HG02588 (cell line): ENCODE data around the gene RAC2.

Experiments used
- ATAC-seq: cut with Tn5 transposase; IDR thresholded peaks from one replicate; pipeline ENCODE4 v1.9.1; 2021; ENCODE audit warnings: mild to moderate bottlenecking, moderate library complexity; ENCODE audit not compliant: unreplicated experiment

Gene RAC2

DNA sequence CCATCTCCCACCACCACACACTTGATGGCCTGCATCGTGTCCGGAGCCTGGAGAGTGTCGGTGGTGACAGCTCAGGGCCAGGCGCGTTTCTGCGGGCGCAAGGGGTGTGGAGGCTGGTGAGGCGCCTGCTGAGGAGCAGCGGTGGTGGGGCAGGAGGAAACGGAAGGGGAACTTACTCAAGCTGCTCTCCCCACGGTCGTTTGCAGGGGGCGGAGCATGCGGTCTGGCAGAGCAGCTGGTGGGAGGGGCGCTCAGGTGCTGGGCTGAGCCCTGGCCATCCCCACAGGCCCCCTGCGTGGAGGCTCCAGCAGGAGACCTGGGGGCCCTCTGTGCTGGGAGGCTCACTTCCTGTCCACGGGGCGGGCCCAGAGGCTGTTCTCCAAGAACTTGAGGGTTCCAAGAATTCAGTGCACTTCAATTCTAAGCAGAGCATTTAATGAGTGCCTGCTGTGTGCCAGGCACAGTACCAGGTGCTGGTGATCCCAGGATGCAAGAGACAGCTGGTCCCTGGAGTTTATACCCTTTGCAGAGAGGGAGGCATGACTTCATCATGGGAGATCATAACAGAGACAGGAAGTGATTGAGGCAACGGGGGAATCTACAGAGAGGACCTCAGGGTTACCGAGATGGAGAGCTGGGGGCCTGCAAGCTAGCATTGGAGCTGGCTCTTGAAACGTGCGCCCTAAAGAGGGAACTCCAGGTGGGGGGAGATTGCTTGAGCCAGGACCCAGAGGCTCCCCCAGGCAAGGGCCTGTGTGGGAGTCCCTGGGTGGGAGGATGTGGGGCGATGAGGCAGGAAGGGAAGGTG is at the start of gene RAC2:
Gene RAC2, minus strand, starts transcription at position 156 of the 808 bp plus-strand sequence. Its CDS starts 121 bp downstream, at position 35.
- ATAC-seq: peak; percentile 39

DNA sequence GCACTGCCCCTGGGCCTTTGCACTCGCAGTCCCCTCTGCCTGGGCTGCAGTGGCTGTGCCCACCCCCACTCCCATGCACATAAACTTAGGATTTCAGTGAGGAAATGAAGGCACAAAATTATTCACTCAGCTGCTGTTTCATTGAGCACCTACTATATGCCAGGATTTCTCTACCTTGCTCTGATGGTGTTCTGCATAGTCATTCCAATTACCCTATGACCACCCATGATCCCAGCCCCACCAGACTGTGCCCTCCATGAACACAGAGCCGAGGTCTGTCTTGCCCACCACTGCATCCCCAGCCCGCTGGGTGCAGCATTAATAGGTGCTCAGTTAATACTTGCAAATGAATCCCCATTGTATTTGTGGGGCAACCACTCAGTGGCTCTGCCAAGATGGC is 49.1 kb upstream of the RAC2 start:
- ATAC-seq: no peak

DNA sequence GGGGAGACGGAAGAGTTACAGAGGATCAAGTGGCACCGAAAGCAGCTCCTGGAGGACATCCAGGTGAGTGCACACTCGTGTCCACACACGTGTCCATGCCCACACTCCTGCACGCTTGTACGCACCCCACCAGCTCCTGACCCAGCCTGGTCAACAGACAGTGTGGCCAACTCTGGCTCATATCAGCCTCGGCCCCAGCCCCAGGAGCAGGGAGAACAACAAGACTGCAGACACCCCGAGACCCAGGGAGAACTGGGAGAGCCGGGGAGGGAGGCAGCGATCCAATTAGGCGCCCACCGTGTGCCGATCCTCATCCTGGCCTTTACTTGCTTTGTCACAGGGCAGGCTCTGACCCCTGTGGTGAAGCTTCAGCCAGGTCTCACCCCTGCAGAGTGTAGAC is 48.6 kb upstream of the RAC2 start:
- no peak for ATAC-seq

DNA sequence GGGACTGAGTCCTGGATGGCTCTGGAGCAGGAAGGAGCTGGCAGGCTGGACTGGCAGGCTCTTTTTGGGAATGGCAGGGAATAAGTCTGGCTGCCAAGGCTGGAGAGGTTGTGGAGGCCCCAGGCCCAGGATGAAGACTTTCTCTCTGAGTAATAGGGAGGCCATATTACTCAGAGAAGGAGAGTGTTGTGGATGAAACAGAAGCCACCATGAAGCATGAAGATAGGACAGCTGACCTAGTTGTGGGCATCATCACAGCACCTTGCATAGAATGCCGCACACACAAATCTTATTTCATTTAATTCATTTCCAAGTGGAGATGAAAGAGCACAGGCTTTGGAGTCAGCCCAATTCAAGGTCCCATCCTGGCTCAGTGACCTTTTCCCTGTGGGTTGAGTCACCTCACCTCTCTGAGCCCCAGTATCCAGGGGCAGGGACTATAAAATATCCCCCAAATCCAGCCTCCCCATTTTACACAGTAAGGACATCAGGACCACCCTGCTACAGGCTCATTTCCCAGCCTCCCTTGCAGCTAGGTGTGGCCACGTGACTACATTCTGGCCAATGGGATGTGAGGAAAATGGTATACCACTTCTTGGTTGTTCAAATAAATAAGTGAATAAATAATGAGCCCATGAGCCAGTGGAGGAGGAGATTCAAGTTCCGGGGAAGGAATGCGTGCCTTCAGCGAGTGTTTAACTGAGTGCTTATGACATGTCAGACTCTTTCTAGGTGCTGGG is 47.7 kb upstream of the RAC2 start:
- ATAC-seq: no peak

DNA sequence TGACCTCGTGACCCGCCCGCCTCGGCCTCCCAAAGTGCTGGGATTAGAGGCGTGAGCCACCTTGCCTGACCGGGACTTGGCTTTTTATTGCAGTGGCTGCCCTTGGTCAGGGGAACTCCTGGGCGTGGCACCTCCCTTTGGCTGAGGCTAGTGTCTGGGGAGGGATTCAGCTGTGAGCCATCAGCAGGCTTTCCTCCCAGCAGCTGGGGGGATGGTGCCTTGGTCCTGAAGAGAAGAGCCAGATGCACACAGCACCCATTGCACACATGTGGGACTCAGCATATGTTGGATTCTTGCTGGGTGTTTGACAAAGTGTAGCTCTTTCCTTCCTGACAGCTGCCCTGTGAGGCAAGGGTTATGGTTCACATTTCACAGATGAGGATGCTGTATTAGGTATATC is 46.7 kb upstream of the RAC2 start:
- ATAC-seq: no peak

DNA sequence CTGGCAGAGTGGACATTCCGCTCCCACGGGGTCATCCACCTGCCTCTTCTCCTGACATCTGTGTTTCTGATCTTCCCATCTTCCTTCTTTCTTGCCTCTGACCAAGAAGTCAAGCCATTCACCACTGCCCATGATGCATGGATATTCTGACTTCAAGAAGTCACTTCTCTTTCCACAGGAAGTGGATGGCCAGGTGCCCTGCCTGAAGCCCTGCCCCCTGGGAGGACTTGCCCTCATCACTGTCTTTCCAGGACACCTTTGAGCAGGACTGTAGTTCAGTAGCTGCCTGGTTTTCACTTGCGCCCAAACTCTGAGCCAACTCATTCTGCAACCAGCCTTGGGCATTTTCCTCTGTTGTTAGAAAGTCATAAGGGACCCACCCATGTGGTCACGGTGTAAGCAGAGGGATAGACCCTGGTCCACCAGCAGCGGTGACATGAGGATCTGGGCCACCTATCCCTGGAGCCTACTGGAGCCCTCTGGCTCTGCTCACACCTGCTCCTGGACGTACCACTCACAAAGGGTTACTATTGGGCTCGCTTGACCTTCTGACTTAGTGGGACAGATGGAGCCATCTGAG is 45.2 kb upstream of the RAC2 start:
- no peak for ATAC-seq

DNA sequence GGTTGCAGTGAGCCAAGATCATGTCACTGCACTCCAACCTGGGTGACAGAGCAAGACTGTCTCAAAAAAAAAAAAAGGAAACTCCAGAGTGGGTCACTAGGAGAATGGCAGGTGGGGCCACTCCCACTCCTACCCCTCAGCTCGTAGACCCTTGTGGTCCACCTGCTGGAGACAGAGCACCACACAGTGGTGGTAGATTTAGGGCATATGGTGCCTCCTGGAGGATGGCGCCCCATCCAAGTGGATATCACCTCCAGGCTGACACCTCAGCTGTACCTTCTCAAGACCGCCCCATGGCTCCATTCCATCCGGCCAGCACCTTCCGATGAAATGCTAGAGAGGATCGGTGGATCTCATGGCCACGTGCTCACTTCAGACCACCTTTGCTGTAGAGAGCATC is 44.5 kb upstream of the RAC2 start:
- no peak for ATAC-seq

DNA sequence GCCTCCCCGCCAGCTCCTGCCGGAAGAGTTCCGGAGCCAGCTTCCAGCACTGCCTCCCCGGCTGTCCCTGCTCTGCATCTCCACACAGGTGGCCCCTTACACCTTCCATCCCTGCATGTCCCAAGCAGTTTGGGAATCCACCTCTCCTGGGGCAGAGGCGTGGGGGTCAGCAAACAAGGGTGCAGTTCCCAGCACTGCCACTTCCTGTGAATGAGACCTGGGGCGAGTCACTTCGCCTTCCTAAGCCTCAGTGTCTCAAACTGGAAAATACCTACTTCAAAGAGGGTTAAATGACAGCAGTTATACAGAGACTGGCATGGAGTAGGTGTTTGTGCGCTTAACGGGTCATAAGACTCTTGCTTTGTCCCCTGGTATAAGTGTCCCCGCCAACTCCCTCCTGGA is 43.5 kb upstream of the RAC2 start:
- no peak for ATAC-seq

DNA sequence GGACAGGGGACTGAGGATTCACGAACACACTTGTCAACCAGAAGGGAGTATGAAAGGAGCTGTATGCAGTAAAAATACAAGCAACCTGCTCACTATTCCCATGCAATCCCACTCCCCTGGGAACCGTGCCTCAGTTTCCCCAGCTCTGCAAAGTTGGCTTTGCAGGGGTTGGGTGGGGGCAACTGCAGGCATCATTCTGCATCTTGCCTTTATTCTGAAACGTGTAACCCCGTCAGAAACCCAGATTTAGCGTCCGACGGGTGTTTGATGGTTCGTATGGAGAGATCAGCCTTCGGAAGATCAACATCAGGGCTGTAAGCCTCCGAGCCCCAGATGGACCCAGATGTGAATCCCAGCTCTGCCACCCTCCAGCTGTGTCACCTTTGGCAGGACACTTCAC is 41.9 kb upstream of the RAC2 start:
- no peak for ATAC-seq

DNA sequence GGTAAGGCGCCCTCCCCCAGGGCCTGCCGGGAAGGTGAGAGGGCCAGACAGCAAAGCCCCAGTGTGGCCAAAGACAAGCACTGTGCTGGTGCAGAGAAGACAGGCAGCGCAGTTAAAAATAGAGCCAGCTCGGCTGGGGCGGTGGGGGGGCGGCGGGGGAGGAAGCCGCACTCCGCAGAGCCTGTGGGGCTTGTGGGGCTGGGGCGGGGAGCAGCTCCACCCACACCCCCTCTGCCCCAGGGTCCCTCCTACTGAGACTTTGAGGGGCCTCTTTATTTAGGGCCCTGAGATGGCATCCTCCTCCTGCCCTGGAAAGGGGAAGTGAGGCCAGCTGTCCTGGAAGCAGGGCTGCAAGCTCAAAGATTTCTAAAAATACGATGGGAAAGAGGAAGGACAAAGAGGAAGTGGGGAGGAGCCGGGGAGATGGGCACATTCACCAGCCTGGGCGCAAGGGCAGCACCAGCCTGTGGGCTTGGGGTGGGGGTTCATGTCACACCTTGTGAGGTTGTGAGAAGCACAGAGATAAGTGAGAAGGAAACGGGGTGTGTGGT is 40.8 kb upstream of the RAC2 start:
- no peak for ATAC-seq

DNA sequence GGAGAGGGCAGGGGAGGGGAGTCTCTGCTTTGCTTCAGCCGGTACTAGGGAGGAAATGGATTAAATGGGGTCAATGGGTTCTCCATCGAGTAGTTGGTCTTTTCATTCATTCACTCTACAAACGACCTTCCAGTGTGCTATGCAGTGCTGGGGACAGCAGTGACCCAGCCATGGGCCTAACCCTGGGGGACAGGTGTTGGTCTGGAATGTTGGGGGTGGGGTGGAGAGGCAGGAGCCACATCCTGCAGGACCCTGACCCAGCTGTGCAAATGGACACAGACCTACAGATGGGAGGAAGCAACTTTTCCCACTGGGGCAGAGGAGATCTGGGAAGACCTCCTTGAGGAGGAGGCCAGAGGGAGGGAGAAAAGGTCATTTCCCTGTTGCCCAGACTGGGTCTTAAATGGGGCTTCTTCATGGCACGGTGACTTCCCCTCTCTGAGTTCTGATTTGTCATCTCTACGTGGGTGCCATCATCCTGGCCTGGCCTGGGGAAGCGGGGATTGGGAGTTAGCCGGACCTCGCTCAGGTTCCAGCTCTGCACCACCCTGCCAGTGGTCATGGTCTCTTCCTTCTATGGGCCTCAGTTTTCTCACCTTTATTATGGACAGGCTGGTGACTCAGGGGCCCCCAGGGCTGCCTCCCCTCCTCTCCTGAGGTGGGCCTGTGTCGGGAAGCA is 40.2 kb upstream of the RAC2 start:
- no peak for ATAC-seq

DNA sequence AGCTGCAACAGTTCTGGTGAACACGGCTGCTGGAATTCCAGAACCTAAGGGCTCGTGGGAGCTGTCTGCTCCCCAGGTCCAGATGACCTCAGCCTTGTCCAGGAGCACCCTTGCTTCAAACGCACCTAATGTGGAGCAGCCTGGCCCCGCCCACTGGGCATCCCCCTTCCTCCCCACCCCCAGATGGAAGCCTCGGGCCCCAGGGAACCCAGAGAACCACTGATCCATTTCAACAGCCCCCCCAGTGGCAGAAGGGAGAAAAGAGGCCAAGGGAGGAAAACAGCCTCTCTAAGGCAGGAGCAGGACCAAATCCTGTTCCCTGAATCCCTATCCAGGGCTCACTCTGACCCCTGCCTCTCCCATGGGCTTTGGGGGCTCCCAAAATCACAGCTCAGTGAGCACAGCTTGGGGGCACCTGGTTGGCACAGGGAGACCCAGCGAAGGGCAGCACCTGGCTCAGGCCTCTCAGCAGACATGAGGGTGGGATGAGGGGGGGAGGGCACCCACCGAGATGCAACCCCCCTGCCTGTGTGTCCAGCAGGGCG is 39.4 kb upstream of the RAC2 start:
- no peak for ATAC-seq

DNA sequence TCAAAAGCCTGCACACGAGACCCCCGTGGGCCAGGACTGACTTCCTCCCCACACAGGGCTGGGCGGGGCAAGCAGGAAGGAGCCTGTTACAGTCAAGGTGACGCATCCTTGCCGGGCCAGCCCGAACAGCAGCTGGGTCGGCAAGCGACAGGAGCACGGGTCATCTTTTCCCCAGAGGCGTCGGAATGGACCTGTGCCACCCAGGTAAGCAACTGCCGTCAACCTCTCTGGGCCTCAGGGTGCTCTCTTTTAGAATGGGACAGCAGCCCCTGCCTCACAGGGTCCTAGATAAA is 38.3 kb upstream of the RAC2 start, which contains the start of gene CYTH4:
Gene CYTH4, plus strand, starts transcription at position 124 of the 293 bp plus-strand sequence. Its CDS starts 62 bp downstream, at position 186.
- ATAC-seq: peak; percentile 45

DNA sequence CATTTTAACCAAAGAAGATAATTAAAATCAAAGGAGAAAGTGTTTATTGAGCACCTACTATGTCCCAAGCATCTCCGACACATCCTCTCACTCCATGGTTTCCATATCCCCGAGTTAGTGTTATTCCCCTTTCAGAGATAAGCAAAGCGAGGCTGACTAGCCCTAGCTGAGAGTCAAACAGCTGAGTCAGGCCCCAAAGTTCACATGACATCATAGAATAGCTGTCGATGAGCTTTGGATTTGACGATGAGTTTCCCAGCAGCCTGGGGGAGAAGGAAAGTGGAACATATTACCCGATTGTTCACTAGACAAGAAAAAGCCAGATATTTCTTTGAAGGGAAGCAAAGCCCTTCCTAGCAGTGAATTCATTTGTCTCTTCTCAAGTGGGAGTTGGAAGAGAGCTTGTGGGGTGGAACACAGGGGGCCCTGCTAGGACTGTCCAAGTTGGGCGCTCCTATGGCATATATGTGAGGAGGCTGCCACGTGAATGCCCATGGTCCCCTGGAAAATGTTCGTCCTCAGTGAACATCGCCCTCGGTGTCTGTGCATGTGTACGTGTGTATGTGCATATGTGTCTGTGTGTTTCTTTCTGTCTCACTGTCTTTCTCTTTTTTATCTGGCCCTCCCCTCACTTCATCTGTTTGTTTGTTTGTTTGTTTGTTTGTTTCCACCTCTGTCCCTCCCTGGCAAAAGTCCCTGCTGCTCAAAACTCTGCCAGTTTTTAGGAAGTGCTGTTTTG is 37.7 kb upstream of the RAC2 start:
- no peak for ATAC-seq

DNA sequence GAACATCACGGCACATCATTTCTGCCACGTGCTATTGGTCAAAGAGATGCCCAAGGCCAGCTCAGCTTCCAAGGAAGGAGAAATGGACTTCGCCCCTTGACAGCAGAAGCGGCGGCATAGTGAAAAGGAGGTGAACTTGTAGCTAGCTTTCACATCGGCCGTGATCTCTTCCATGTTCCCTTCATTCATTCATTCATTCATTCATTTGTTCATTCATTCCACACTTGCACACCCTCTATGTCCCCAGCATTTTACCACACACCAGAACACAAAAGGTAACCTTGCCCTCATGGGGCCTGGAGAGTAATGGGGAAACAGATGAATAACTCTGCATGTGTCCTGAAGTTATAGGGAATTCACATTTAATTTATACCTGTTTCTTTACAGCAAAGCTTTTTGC is 37.1 kb upstream of the RAC2 start:
- no peak for ATAC-seq

DNA sequence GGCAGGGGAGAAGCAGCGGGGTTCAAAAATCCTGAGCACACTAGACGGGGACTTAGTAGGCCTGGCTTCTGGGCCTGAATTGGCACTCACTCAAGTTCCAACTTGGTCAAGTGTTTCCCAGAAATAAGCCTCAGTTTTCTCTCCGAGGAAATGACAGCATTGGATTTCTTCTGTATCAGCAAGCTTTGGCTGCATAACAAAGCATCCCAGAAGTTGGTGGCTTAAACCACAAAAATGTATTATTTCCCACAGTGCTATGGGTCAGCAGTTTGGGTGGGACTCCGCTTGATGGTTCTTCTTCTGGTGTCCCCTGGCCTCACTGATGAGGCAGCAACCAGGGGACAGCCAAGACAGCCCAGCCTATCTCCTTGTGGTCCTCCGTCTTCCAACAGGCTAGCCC is 36.6 kb upstream of the RAC2 start:
- ATAC-seq: no peak

DNA sequence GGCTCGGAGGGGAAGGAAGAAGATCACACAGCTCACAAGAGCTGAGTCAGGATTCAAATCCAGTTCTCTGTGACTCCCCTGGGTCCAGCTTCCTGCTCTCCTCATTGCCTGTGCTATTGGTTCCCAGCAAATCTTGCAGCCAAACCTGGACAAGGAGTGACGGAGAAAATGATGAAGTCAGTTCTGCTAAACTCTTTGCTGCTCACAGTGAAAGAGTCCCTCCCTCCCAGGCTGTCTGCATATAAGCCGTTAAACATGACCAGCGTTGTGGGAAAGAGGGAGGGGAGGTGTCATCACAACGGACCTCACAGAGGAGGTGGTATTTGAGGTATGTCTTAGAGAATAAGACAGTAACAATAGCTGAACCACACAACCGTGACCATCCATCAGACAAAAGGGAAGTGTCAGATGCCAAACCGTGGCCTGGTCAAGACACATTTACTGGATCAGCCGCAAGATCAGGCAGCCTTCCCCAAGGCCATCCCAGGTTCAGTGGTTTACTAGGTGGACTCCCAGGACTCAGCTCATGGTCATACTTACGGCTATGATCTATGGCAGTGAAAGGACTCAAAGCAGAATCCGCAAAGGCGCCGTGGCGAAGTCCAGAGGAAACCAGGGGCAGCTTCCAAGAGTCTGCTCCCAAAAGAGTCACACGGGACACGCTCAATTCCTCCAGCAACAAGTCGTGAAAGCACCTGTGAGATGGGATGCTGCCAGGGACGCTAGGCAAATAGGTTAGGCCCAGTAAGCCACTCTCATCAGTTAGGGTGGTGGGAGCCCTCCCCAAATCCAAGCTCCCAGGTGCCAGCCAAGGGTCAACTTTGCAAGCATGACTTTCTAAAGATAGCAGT is 35.5 kb upstream of the RAC2 start:
- ATAC-seq: no peak

DNA sequence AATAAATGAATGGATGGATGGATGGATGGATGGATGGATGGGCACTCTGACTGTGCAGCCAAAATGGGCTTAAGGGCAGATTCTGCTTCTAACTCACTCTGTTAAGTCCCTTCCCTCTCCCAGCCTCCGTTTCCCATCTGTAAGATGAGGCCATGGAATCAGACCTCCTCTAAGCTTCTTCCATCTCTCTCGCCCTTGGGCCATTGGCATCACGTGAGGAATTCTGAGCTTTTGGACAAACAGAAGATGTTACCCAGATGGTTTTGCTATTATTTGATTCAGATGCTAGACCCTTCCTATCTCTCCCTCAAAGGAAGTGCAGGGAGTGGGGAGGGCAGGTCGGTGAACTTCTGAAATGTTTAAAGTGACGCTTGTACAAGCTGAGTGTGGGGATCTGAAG is 34.2 kb upstream of the RAC2 start:
- ATAC-seq: no peak

DNA sequence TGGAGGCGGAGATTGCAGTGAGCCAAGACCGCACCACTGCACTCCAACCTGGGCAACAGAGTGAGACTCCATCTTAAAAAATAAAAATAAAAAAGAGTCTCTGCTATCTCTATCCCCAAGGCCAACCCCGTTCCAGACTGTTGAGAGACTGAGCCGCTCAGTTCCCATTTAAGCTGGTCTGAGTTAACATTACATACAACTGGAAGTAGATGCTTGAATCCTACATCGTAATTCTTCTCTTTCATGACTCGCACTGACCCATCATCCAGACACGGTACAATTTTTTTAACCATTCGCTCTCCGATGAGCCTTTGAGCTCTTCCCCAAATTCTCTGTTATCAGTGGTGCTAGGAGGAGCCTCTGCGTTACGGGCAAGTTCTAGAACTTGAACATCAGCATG is 33.3 kb upstream of the RAC2 start:
- ATAC-seq: no peak
